K562 (cell line): Measurements from ENCODE around the gene PPP1R37. TPM values are rescaled to one million over a fixed set of nuclear protein-coding genes. Genes with fewer than 3 reads are reported as not detected.

Experiments
- CEBPG ChIP-seq, 3 experiments: fragments of 200-800 bp in 1 of 3; sonication (Bioruptor generic) in 1 of 3; sonication (generic) in 1 of 3; formaldehyde crosslinking in 1 of 3; IDR thresholded peaks in 2 of 3; conservative IDR thresholded peaks in 1 of 3; 2 replicates each; pipeline versions ENCODE4 v1.6.1 to v1.8.0; 2016 to 2022; ENCODE audit warnings: missing compliant biosample characterization in 2 of 3, missing genetic modification characterization in 2 of 3, mild to moderate bottlenecking in 1 of 3, missing genetic modification reagents in 1 of 3
- FOSL1 ChIP-seq: fragments of 200-800 bp; sonication (Bioruptor generic); conservative IDR thresholded peaks from 2 replicates; pipeline ENCODE4 v1.6.1; 2016; ENCODE audit warnings: missing genetic modification characterization, missing compliant biosample characterization
- HDGF ChIP-seq: fragments of 450-650 bp; IDR thresholded peaks from 2 replicates; pipeline ENCODE4 v1.6.1; 2016
- RBM22 ChIP-seq: fragments of 200-400 bp; formaldehyde crosslinking; IDR thresholded peaks from 2 replicates; pipeline ENCODE4 v1.6.1; 2018; ENCODE audit warnings: low read length, low read depth; ENCODE audit not compliant: poor library complexity, severe bottlenecking
- RUNX1 ChIP-seq: sonication (generic); IDR thresholded peaks from 2 replicates; pipeline ENCODE4 v1.6.1; 2016; ENCODE audit warnings: antibody characterized with exemption, low read depth
- TBL1XR1 ChIP-seq, 2 experiments: IDR thresholded peaks; 2 replicates each; pipeline ENCODE4 v1.6.1; 2012; ENCODE audit warnings: improper control_type of control experiment in 2 of 2, low read length in 2 of 2, mild to moderate bottlenecking in 1 of 2
- TFE3 ChIP-seq: fragments of 450-650 bp; formaldehyde crosslinking; IDR thresholded peaks from 2 replicates; pipeline ENCODE4 v1.4.0; 2020; ENCODE audit warnings: mild to moderate bottlenecking, mixed read lengths
- U2AF2 ChIP-seq: fragments of 200-400 bp; formaldehyde crosslinking; optimal IDR thresholded peaks from 2 replicates; pipeline ENCODE3; 2017; ENCODE audit warnings: low read depth, mild to moderate bottlenecking, low read length
- USF1 ChIP-seq: sonication (generic); formaldehyde crosslinking; IDR thresholded peaks from 2 replicates; pipeline ENCODE4 v1.9.0; 2022; ENCODE audit warnings: mild to moderate bottlenecking, missing genetic modification reagents
- YY1 ChIP-seq, 3 experiments: IDR thresholded peaks; 2 replicates each; pipeline ENCODE4 v1.6.1; 2011; ENCODE audit warnings: low read length in 2 of 3, mild to moderate bottlenecking in 2 of 3, moderate library complexity in 2 of 3, borderline replicate concordance in 1 of 3, control low read depth in 1 of 3, low read depth in 1 of 3; ENCODE audit not compliant: insufficient read depth in 3 of 3, insufficient replicate concordance in 2 of 3, control insufficient read depth in 1 of 3, insufficient read length in 1 of 3; ENCODE audit errors: extremely low read depth in 1 of 3
- ZNF609 ChIP-seq: sonication (generic); formaldehyde crosslinking; IDR thresholded peaks from 2 replicates; pipeline ENCODE4 v1.8.1; 2023; ENCODE audit warnings: missing genetic modification reagents, mild to moderate bottlenecking, borderline replicate concordance
- ZNF76 ChIP-seq: fragments of 250-450 bp; sonication (Bioruptor Pico); IDR thresholded peaks from 2 replicates; pipeline ENCODE4 v1.4.0; 2020; ENCODE audit warnings: mild to moderate bottlenecking, moderate library complexity, borderline replicate concordance
- ZNF77 ChIP-seq: fragments of 250-450 bp; sonication (Bioruptor Pico); IDR thresholded peaks from 2 replicates; pipeline ENCODE4 v1.5.0; 2020
- polyA plus RNA-seq, 8 experiments: library from polyadenylated mRNA; depleted of rRNA in 4 of 8; stranded (reverse) in 5 of 8; unstranded in 3 of 8; fragments of >200 nt; fragmentation: Nextera tagmentation in 2 of 8; fragmentation: Illumina TruSeq in 1 of 8; extraction: Ambion mirVana in 2 of 8; extraction: Trizol in 1 of 8; gene quantifications; 2 replicates each; pipeline versions ENCODE4 v1.2.1 to v1.2.3, GENCODE V29; 2011 to 2014; ENCODE audit warnings: inconsistent platforms in 1 of 8, missing spikeins in 1 of 8
- total RNA-seq, 7 experiments: library from RNA; depleted of rRNA in 6 of 7; stranded (reverse); fragments of >200 nt in 6 of 7; fragmentation: Illumina TruSeq in 2 of 7; extraction: Trizol in 2 of 7; gene quantifications; 2 replicates each; pipeline versions ENCODE4 v1.2.1 to v1.2.3, GENCODE V29; 2011 to 2021; ENCODE audit warnings: low replicate concordance in 1 of 7

PPP1R37 gene
- total and polyA plus RNA-seq, 9 of the 15 experiments (the other 6 are each of a cell fraction or from before 2014, with no cell fraction given): 0.04 to 20.3 (median 7.3) TPM

GRCh38 chr19:45171211-45171623 is 78.2 kb downstream of the PPP1R37 start (continued):
- TF ChIP-seq ZNF609 (no peak), U2AF2 (no peak), CEBPG (CRISPR knock-in tag; IDR thresholded peaks at IDR 0.05) (no peak), CEBPG (tag; conservative IDR thresholded peaks at IDR 0.05 in 1 of 2, IDR thresholded peaks at IDR 0.05 in 1 of 2) (no peak), TBL1XR1 (IDR thresholded peaks at IDR 0.05; ENCODE audit: low read length in 2 of 2) (no peak), RUNX1 (no peak), HDGF (no peak), RBM22 (no peak), ZNF77 (CRISPR knock-in tag) (no peak), FOSL1 (tag) (0 out of 2 replicates have a peak, but pooled peaks have one; percentile 19), YY1 (IDR thresholded peaks at IDR 0.05; ENCODE audit: borderline replicate concordance in 1 of 3, control insufficient read depth in 1 of 3, extremely low read depth in 1 of 3, insufficient read depth in 3 of 3, insufficient read length in 1 of 3, insufficient replicate concordance in 2 of 3, low read depth in 1 of 3, low read length in 2 of 3) (peak in 1 of 3 experiments; percentile 12), USF1 (CRISPR knock-in tag) (no peak), TFE3 (CRISPR knock-in tag) (no peak), ZNF76 (CRISPR knock-in tag) (no peak)
